GM23338 (cell line): Measurements from ENCODE around the gene PCDHGB3. TPM values are rescaled to one million over a fixed set of nuclear protein-coding genes. Genes with fewer than 3 reads are reported as not detected.
A peak's percentile ranks its signal among the peaks of the same experiment; 100 is the strongest.

Experiments used
- ATAC-seq: fragments of 200-7000 bp; cut with Tn5 transposase; 3 replicates; pipeline ENCODE4 v1.9.1; 2020
- DNase-seq: peaks from one replicate; pipeline ENCODE4 v3.0.0-alpha.2; 2015; ENCODE audit warnings: low spot score
- H2AFZ ChIP-seq: fragments of 200-600 bp; sonication (generic); 2 replicates; pipeline ENCODE4 v1.8.0; 2016; ENCODE audit warnings: antibody characterized with exemption, mild to moderate bottlenecking, moderate library complexity
- H3F3A ChIP-seq: fragments of 200-600 bp; sonication (generic); replicated peaks from 2 replicates; pipeline ENCODE4 v1.8.0; 2017; ENCODE audit warnings: antibody characterized with exemption, mixed run types, low read depth
- H3K27ac ChIP-seq: fragments of 200-600 bp; sonication (generic); 2 replicates; pipeline ENCODE4 v1.6.1; 2016; ENCODE audit warnings: low read depth
- H3K27me3 ChIP-seq: fragments of 200-600 bp; sonication (generic); 2 replicates; pipeline ENCODE4 v1.8.0; 2016; ENCODE audit warnings: mild to moderate bottlenecking, mixed run types, moderate library complexity; ENCODE audit not compliant: insufficient read depth
- H3K36me3 ChIP-seq: fragments of 200-600 bp; sonication (generic); 2 replicates; pipeline ENCODE4 v1.8.0; 2016; ENCODE audit warnings: mild to moderate bottlenecking; ENCODE audit not compliant: insufficient read depth
- H3K4me1 ChIP-seq: fragments of 200-600 bp; sonication (generic); 2 replicates; pipeline ENCODE4 v1.8.0; 2016; ENCODE audit warnings: mild to moderate bottlenecking, moderate library complexity; ENCODE audit not compliant: insufficient read depth
- H3K4me2 ChIP-seq: fragments of 200-600 bp; sonication (generic); 2 replicates; pipeline ENCODE4 v1.7.1; 2017; ENCODE audit warnings: mixed run types
- H3K4me3 ChIP-seq: fragments of 200-600 bp; sonication (generic); 2 replicates; pipeline ENCODE4 v1.6.1; 2016; ENCODE audit warnings: mixed run types
- H3K79me2 ChIP-seq: fragments of 200-600 bp; sonication (generic); replicated peaks from 2 replicates; pipeline ENCODE4 v1.8.0; 2017; ENCODE audit warnings: mild to moderate bottlenecking; ENCODE audit not compliant: insufficient read depth
- H3K9me2 ChIP-seq: fragments of 200-600 bp; sonication (generic); 2 replicates; pipeline ENCODE4 v1.8.0; 2017; ENCODE audit not compliant: insufficient read depth
- H4K20me1 ChIP-seq: fragments of 200-600 bp; sonication (generic); replicated peaks from 2 replicates; pipeline ENCODE4 v1.8.0; 2017; ENCODE audit warnings: mild to moderate bottlenecking; ENCODE audit not compliant: insufficient read depth
- H3K27ac Mint-ChIP-seq: 2 replicates; pipeline ENCODE4 v1.8.0; 2020; ENCODE audit warnings: inconsistent platforms, mild to moderate bottlenecking, moderate library complexity, mixed read lengths
- H3K27me3 Mint-ChIP-seq: 3 replicates; pipeline ENCODE4 v1.8.0; 2022; ENCODE audit warnings: low read depth, mild to moderate bottlenecking, moderate library complexity, mixed read lengths, inconsistent platforms; ENCODE audit not compliant: insufficient read depth, poor library complexity
- H3K36me3 Mint-ChIP-seq: 3 replicates; pipeline ENCODE4 v1.8.0; 2021; ENCODE audit warnings: low read depth, mild to moderate bottlenecking, inconsistent platforms, moderate library complexity, mixed read lengths
- H3K4me1 Mint-ChIP-seq: 3 replicates; pipeline ENCODE4 v1.8.0; 2020; ENCODE audit warnings: mild to moderate bottlenecking, inconsistent platforms, mixed read lengths
- H3K4me3 Mint-ChIP-seq: 3 replicates; pipeline ENCODE4 v1.8.0; 2021; ENCODE audit warnings: moderate library complexity, mild to moderate bottlenecking, inconsistent platforms, mixed read lengths
- H3K9me3 Mint-ChIP-seq: 3 replicates; pipeline ENCODE4 v1.8.0; 2020; ENCODE audit warnings: moderate library complexity, mild to moderate bottlenecking, inconsistent platforms, mixed read lengths
- CREB1 ChIP-seq: fragments of 250-450 bp; sonication (Bioruptor Pico); IDR thresholded peaks from 2 replicates; pipeline ENCODE4 v1.5.0; 2020; ENCODE audit warnings: low read depth, mild to moderate bottlenecking, moderate library complexity
- EZH2 ChIP-seq: fragments of 200-600 bp; sonication (generic); IDR thresholded peaks from one replicate; pipeline ENCODE4 v1.8.0; 2017; ENCODE audit warnings: antibody characterized with exemption, mild to moderate bottlenecking, low read depth; ENCODE audit not compliant: unreplicated experiment
- NANOG ChIP-seq: IDR thresholded peaks from 2 replicates; pipeline ENCODE4 v1.6.1; 2016; ENCODE audit warnings: antibody characterized with exemption, borderline replicate concordance
- REST ChIP-seq: IDR thresholded peaks from one replicate; pipeline ENCODE4 v1.6.1; 2018; ENCODE audit warnings: antibody characterized with exemption; ENCODE audit not compliant: unreplicated experiment
- ZNF462 ChIP-seq: fragments of 250-450 bp; sonication (Bioruptor Pico); IDR thresholded peaks from 2 replicates; pipeline ENCODE4 v1.5.0; 2020; ENCODE audit warnings: mild to moderate bottlenecking, moderate library complexity
- polyA plus RNA-seq: library from polyadenylated mRNA; unstranded; fragments of >200 nt; fragmentation: Nextera tagmentation; extraction: Ambion mirVana; gene quantifications from 2 replicates; pipeline ENCODE4 v1.2.1, GENCODE V29; 2016
- total RNA-seq: library from RNA; depleted of rRNA; stranded (reverse); fragments of >200 nt; shearing (Covaris generic); gene quantifications from 2 replicates; pipeline ENCODE4 v1.2.3, GENCODE V29; 2014

PCDHGB3 gene
- total and polyA plus RNA-seq, 2 experiments from 2014 or later, result 0.24 to 5.8 TPM

- Histone ChIP-seq H4K20me1 (no peaks in the 10 kb centered on the region), H3K9me2 (no peaks in the 10 kb centered on the region), H2AFZ (no peak overlapping the region), H3K4me2 (peak overlapping the region; percentile 42), H3K79me2 (no peaks in the 10 kb centered on the region), H3K4me1 (peaks cover 17% of the 10 kb centered on the region; the same call in 1 of the 2 replicates), H3F3A (0 out of 2 replicates have a peak, but pooled peaks cover 3% of the 10 kb centered on the region), H3K4me3 (peak overlapping the region; percentile 15), H3K36me3 (peaks cover 4% of the 10 kb centered on the region; the same call in 1 of the 2 replicates), H3K27me3 (no peaks in the 10 kb centered on the region), H3K27ac (no peak overlapping the region)
- ATAC-seq, result no peak
- TF ChIP-seq EZH2 (no peak), CREB1 (CRISPR knock-in tag) (no peak), ZNF462 (no peak), NANOG (peak; percentile 52; the same call in 1 of the 2 replicates), REST (no peak)
- Mint-ChIP-seq H3K9me3 (peaks cover 71% of the 10 kb centered on the region), H3K4me1 (peaks cover 14% of the 10 kb centered on the region), H3K4me3 (no peak overlapping the region; the same call in 2 of the 3 replicates), H3K27me3 (peaks cover 14% of the 10 kb centered on the region), H3K36me3 (peaks cover 64% of the 10 kb centered on the region), H3K27ac (peak overlapping the region; percentile 5; the same call in 1 of the 2 replicates)
- no peak for DNase-seq
These were observed 7.3 kb upstream of the PCDHGB3 start for GRCh38 chr5:141362719-141363118.
